Neural cell (in vitro differentiated cells): Measurements from ENCODE around the gene SAE1. TPM values are rescaled to one million over a fixed set of nuclear protein-coding genes. Genes with fewer than 3 reads are reported as not detected.

Experiments used
- H2AFZ ChIP-seq: fragments of 200-600, 300-800 bp; sonication (generic), shearing (Covaris generic); 2 replicates; pipeline ENCODE4 v1.6.0; 2014; ENCODE audit warnings: low read depth, mild to moderate bottlenecking, antibody characterized with exemption, low read length, moderate library complexity
- H3F3A ChIP-seq: fragments of 200-600 bp; shearing (Covaris generic); 2 replicates; pipeline ENCODE4 v1.6.1; 2016; ENCODE audit warnings: mild to moderate bottlenecking, moderate library complexity, mixed read lengths, antibody characterized with exemption, low read length; ENCODE audit not compliant: insufficient read depth, poor library complexity, severe bottlenecking
- H3K27ac ChIP-seq: fragments of 200-600, 300-800 bp; sonication (generic), shearing (Covaris generic); 2 replicates; pipeline ENCODE4 v1.5.1; 2014; ENCODE audit warnings: mild to moderate bottlenecking, low read length, moderate library complexity
- H3K27me3 ChIP-seq: fragments of 300-800, 200-600 bp; sonication (generic), shearing (Covaris generic); 2 replicates; pipeline ENCODE4 v1.6.0; 2014; ENCODE audit warnings: mild to moderate bottlenecking, low read depth, low read length, moderate library complexity; ENCODE audit not compliant: insufficient read depth
- H3K36me3 ChIP-seq: fragments of 300-800, 200-600 bp; sonication (generic), shearing (Covaris generic); 2 replicates; pipeline ENCODE4 v1.5.1; 2014; ENCODE audit warnings: mild to moderate bottlenecking, antibody characterized with exemption, low read length, moderate library complexity; ENCODE audit not compliant: insufficient read depth
- H3K4me2 ChIP-seq: fragments of 300-800, 200-600 bp; sonication (generic), shearing (Covaris generic); 2 replicates; pipeline ENCODE4 v1.6.0; 2014; ENCODE audit warnings: mild to moderate bottlenecking, low read length
- H3K4me3 ChIP-seq: fragments of 300-800, 200-600 bp; sonication (generic), shearing (Covaris generic); 2 replicates; pipeline ENCODE4 v1.5.1; 2014; ENCODE audit warnings: mild to moderate bottlenecking, low read length, moderate library complexity
- H3K79me2 ChIP-seq: fragments of 200-600 bp; shearing (Covaris generic); replicated peaks from 2 replicates; pipeline ENCODE4 v1.6.0; 2014; ENCODE audit warnings: mild to moderate bottlenecking, low read length, moderate library complexity; ENCODE audit not compliant: insufficient read depth
- H3K9ac ChIP-seq: fragments of 300-800, 200-600 bp; sonication (generic), shearing (Covaris generic); 2 replicates; pipeline ENCODE4 v1.6.1; 2016; ENCODE audit warnings: mild to moderate bottlenecking, low read length, mixed read lengths
- H3K9me2 ChIP-seq: fragments of 200-600 bp; shearing (Covaris generic); 2 replicates; pipeline ENCODE4 v1.6.1; 2016; ENCODE audit warnings: mild to moderate bottlenecking, low read length, mixed read lengths; ENCODE audit not compliant: insufficient read depth
- H3K9me3 ChIP-seq: fragments of 200-600, 300-800 bp; sonication (generic), shearing (Covaris generic); 2 replicates; pipeline ENCODE4 v1.6.1; 2016; ENCODE audit warnings: mild to moderate bottlenecking, mixed run types, low read length, moderate library complexity, mixed read lengths
- H4K20me1 ChIP-seq: fragments of 200-600 bp; shearing (Covaris generic); 2 replicates; pipeline ENCODE4 v1.6.1; 2016; ENCODE audit warnings: mild to moderate bottlenecking, mixed run types; ENCODE audit not compliant: insufficient read depth
- CTCF ChIP-seq: fragments of 450-650 bp; IDR thresholded peaks from 2 replicates; pipeline ENCODE4 v1.5.1; 2014; ENCODE audit warnings: antibody characterized with exemption, mild to moderate bottlenecking, moderate library complexity; ENCODE audit not compliant: poor library complexity, severe bottlenecking
- EP300 ChIP-seq: fragments of 450-650 bp; conservative IDR thresholded peaks from 2 replicates; pipeline ENCODE4 v1.6.1; 2014; ENCODE audit warnings: antibody characterized with exemption, mild to moderate bottlenecking, moderate library complexity; ENCODE audit not compliant: poor library complexity, severe bottlenecking
- EZH2 ChIP-seq: fragments of 200-600, 300-800 bp; shearing (Covaris generic), sonication (generic); IDR thresholded peaks from 2 replicates; pipeline ENCODE4 v1.6.1; 2014; ENCODE audit warnings: antibody characterized with exemption, low read length, borderline replicate concordance, mild to moderate bottlenecking; ENCODE audit not compliant: insufficient read depth, poor library complexity, severe bottlenecking
- MXI1 ChIP-seq: fragments of 450-650 bp; conservative IDR thresholded peaks from 2 replicates; pipeline ENCODE4 v1.6.1; 2014; ENCODE audit warnings: antibody characterized with exemption, mild to moderate bottlenecking; ENCODE audit not compliant: poor library complexity, severe bottlenecking
- POLR2AphosphoS5 ChIP-seq: IDR thresholded peaks from 2 replicates; pipeline ENCODE4 v1.6.1; 2012
- RAD21 ChIP-seq: fragments of 450-650 bp; conservative IDR thresholded peaks from 2 replicates; pipeline ENCODE4 v1.6.1; 2014; ENCODE audit warnings: antibody characterized with exemption, mild to moderate bottlenecking, moderate library complexity
- REST ChIP-seq: IDR thresholded peaks from 2 replicates; pipeline ENCODE4 v1.6.1; 2012; ENCODE audit warnings: borderline replicate concordance
- SMC3 ChIP-seq: fragments of 450-650 bp; conservative IDR thresholded peaks from 2 replicates; pipeline ENCODE4 v1.6.1; 2014; ENCODE audit warnings: antibody characterized with exemption, mild to moderate bottlenecking, moderate library complexity; ENCODE audit not compliant: poor library complexity
- TAF1 ChIP-seq: IDR thresholded peaks from 2 replicates; pipeline ENCODE4 v1.6.1; 2012; ENCODE audit warnings: low read depth
- polyA plus RNA-seq: library from polyadenylated mRNA; depleted of rRNA; stranded (reverse); fragments of >200 nt; gene quantifications from 2 replicates; pipeline ENCODE4 v1.2.3, GENCODE V29; 2014

SAE1 gene
- polyA plus RNA-seq, 1 donor from 2014 or later = 178 TPM

- H3K27ac ChIP-seq = peak overlapping the region; percentile 55
- no peaks in the 10 kb centered on the region for H3K79me2 ChIP-seq
- no peak overlapping the region for H2AFZ ChIP-seq
Observed at GRCh38 chr19:47228937-47229675, 98.5 kb downstream of the SAE1 start.

GRCh38 chr19:47229676-47230053, 99.0 kb downstream of the SAE1 start:
- Histone ChIP-seq H4K20me1 (no peaks in the 10 kb centered on the region), H3K9me3 (no peaks in the 10 kb centered on the region), H2AFZ (no peak overlapping the region), H3K9ac (peak overlapping the region; percentile 84), H3K4me3 (peak overlapping the region; percentile 92), H3K79me2 (no peaks in the 10 kb centered on the region), H3K27ac (peak overlapping the region; percentile 55), H3K4me2 (no peak overlapping the region), H3F3A (no peaks in the 10 kb centered on the region), H3K36me3 (no peaks in the 10 kb centered on the region), H3K9me2 (no peaks in the 10 kb centered on the region), H3K27me3 (no peaks in the 10 kb centered on the region)
- TF ChIP-seq POLR2AphosphoS5 = no peak
- no peak for TF ChIP-seq REST
- no peak for TF ChIP-seq MXI1
- TF ChIP-seq EP300 = no peak
- TF ChIP-seq RAD21 = no peak
- TF ChIP-seq SMC3 = no peak
- no peak for TF ChIP-seq EZH2
- no peak for TF ChIP-seq TAF1
- no peak for TF ChIP-seq CTCF

More at GRCh38 chr19:47228937-47229675, 98.5 kb downstream of the SAE1 start:
- no peaks in the 10 kb centered on the region for H3K36me3 ChIP-seq
- no peaks in the 10 kb centered on the region for H3K9me2 ChIP-seq
- peak overlapping the region; percentile 50 for H3K4me2 ChIP-seq
- TF ChIP-seq EP300 (peak; percentile 43), CTCF (no peak), POLR2AphosphoS5 (peak; percentile 55), EZH2 (no peak)
- no peaks in the 10 kb centered on the region for H3F3A ChIP-seq
- no peaks in the 10 kb centered on the region for H4K20me1 ChIP-seq
- H3K4me3 ChIP-seq = peak overlapping the region; percentile 92
- H3K27me3 ChIP-seq = no peaks in the 10 kb centered on the region
- peak overlapping the region; percentile 84 for H3K9ac ChIP-seq
- H3K9me3 ChIP-seq = no peaks in the 10 kb centered on the region
